Hepatic stellate cell (primary cell): Measurements from ENCODE around the gene PRCP.
"Not testable (repeated sequence)": the region's sequence is repeated elsewhere in the genome, so short reads cannot be mapped to it uniquely, and the experiment has no call there.

ENCODE experiments used
- DNase-seq: peaks from one replicate; pipeline ENCODE4 v3.0.0; 2011; ENCODE audit warnings: low spot score

PRCP gene

GRCh38 chr11:82871646-82872045 is 28.6 kb downstream of the PRCP start:
- DNase-seq = no peak

- no peak for DNase-seq
These were observed 30.6 kb downstream of the PRCP start for GRCh38 chr11:82869657-82870056.

GRCh38 chr11:82867495-82868082 is 32.6 kb downstream of the PRCP start:
- DNase-seq = peak; percentile 17

- no peak for DNase-seq
These were observed 34.4 kb downstream of the PRCP start for GRCh38 chr11:82865841-82866240.

GRCh38 chr11:82864268-82864667 is 36.0 kb downstream of the PRCP start:
- peak; percentile 32 for DNase-seq

- no peak for DNase-seq
These were observed 37.0 kb downstream of the PRCP start for GRCh38 chr11:82863209-82863608.

GRCh38 chr11:82862379-82862778 is 37.9 kb downstream of the PRCP start:
- no peak for DNase-seq

- no peak for DNase-seq
These were observed 40.5 kb downstream of the PRCP start for GRCh38 chr11:82859750-82860149.

GRCh38 chr11:82858556-82859091 is 41.6 kb downstream of the PRCP start:
- peak; percentile 24 for DNase-seq

GRCh38 chr11:82858133-82858532 is 42.1 kb downstream of the PRCP start:
- no peak for DNase-seq

GRCh38 chr11:82857145-82857544 is 43.1 kb downstream of the PRCP start:
- DNase-seq = no peak

GRCh38 chr11:82855616-82856015 is 44.6 kb downstream of the PRCP start:
- DNase-seq = no peak

GRCh38 chr11:82854916-82855315 is 45.3 kb downstream of the PRCP start:
- DNase-seq = not testable (repeated sequence)

GRCh38 chr11:82854242-82854641 is 46.0 kb downstream of the PRCP start:
- no peak for DNase-seq

GRCh38 chr11:82848829-82849228 is 51.4 kb downstream of the PRCP start:
- DNase-seq = no peak

- no peak for DNase-seq
These were observed 54.6 kb downstream of the PRCP start for GRCh38 chr11:82845356-82846353.

- DNase-seq = no peak
These were observed 57.0 kb downstream of the PRCP start for GRCh38 chr11:82843057-82843795.

GRCh38 chr11:82842019-82842418 is 58.2 kb downstream of the PRCP start:
- DNase-seq = no peak

GRCh38 chr11:82837650-82838049 is 62.6 kb downstream of the PRCP start:
- no peak for DNase-seq

- DNase-seq = no peak
These were observed 67.2 kb downstream of the PRCP start for GRCh38 chr11:82832983-82833382.

GRCh38 chr11:82831364-82831763 is 68.9 kb downstream of the PRCP start:
- no peak for DNase-seq

GRCh38 chr11:82830746-82831145 is 69.5 kb downstream of the PRCP start:
- DNase-seq = no peak
